OCI-LY3 (cell line): ENCODE data around the gene C1orf116.
A peak's percentile ranks its signal among the peaks of the same experiment; 100 is the strongest.

Experiments
- H2AFZ ChIP-seq: fragments of 200-600, 300-600 bp; shearing (Covaris generic); 2 replicates; pipeline ENCODE4 v1.6.0; 2014; ENCODE audit warnings: antibody characterized with exemption, low read depth, low read length
- H3K27ac ChIP-seq: fragments of 200-600, 300-600 bp; sonication (generic); 2 replicates; pipeline ENCODE4 v1.5.1; 2014; ENCODE audit warnings: mild to moderate bottlenecking, low read length, moderate library complexity, mixed read lengths
- H3K27me3 ChIP-seq: fragments of 200-600, 300-600 bp; sonication (generic); 2 replicates; pipeline ENCODE4 v1.6.1; 2014; ENCODE audit warnings: low read depth, low read length, mixed read lengths
- H3K36me3 ChIP-seq: fragments of 200-600, 300-600 bp; sonication (generic); replicated peaks from 2 replicates; pipeline ENCODE3; 2014; ENCODE audit warnings: low read depth, low read length, mixed read lengths
- H3K4me1 ChIP-seq: fragments of 300-600, 200-600 bp; sonication (generic); 2 replicates; pipeline ENCODE4 v1.6.1; 2014; ENCODE audit warnings: low read length, mixed read lengths
- H3K4me2 ChIP-seq: fragments of 200-600, 300-600 bp; sonication (generic); 2 replicates; pipeline ENCODE4 v1.6.1; 2014; ENCODE audit warnings: low read length, mixed read lengths
- H3K4me3 ChIP-seq: fragments of 300-600, 200-600 bp; sonication (generic); 2 replicates; pipeline ENCODE4 v1.5.1; 2014; ENCODE audit warnings: antibody characterized with exemption, mild to moderate bottlenecking, low read length, moderate library complexity
- H3K79me2 ChIP-seq: fragments of 300-600, 200-600 bp; shearing (Covaris generic); 2 replicates; pipeline ENCODE4 v1.6.1; 2014; ENCODE audit warnings: mild to moderate bottlenecking, low read length, mixed read lengths
- H3K9ac ChIP-seq: fragments of 300-600, 200-600 bp; shearing (Covaris generic); 2 replicates; pipeline ENCODE4 v1.6.0; 2014; ENCODE audit warnings: mild to moderate bottlenecking, low read length, moderate library complexity
- H3K9me3 ChIP-seq: fragments of 200-600, 300-600 bp; shearing (Covaris generic); 2 replicates; pipeline ENCODE4 v1.6.1; 2014; ENCODE audit warnings: low read length, mixed read lengths; ENCODE audit not compliant: insufficient read depth
- H4K20me1 ChIP-seq: fragments of 200-600, 300-600 bp; sonication (generic); 2 replicates; pipeline ENCODE4 v1.6.1; 2016; ENCODE audit warnings: low read length, mixed read lengths; ENCODE audit not compliant: insufficient read depth
- EZH2phosphoT487 ChIP-seq: fragments of 200-600 bp; shearing (Covaris generic); IDR thresholded peaks from 2 replicates; pipeline ENCODE4 v1.6.1; 2018; ENCODE audit warnings: antibody characterized with exemption, mixed run types, low read depth
- TF ChIP-seq, protein P1 (sequence below): fragments of 200-600, 300-600 bp; sonication (generic); IDR thresholded peaks from 2 replicates; pipeline ENCODE4 v1.5.1; 2014; ENCODE audit warnings: antibody characterized with exemption, low read length, low read depth

The C1orf116 gene

DNA sequence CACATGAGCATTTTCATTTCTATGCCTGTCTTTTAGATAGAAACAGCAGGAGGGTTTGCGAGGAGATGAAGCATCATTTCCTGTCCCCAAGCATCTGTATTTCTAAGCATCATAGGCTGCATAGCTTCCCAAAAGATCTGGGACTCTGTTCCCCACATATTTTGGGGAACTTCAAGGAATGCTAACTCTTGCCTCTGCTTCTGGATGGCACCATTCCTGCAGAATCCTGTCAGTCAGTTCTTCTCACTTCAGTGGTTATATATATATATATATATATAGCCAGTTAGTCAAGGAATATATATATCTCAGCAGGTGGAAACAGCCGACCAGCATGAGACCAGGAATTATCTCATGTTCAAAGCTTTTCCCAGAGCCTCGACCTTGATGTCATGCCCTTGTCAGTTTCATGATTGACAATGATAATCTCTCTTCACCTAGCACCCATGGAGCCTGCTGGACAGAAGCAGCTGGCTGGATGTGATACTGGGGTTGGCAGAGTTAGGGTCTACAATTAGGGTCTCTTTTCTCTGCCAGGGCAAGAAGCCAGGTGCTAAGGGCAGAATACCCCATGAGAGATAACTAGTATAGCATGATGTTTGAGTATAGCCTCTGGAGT lies 22.9 kb upstream of the C1orf116 start:
- Histone ChIP-seq H3K4me1 (peaks cover 39% of the 10 kb centered on the region), H3K4me2 (0 out of 2 replicates have a peak overlapping the region, but pooled peaks have one; percentile 72)

DNA sequence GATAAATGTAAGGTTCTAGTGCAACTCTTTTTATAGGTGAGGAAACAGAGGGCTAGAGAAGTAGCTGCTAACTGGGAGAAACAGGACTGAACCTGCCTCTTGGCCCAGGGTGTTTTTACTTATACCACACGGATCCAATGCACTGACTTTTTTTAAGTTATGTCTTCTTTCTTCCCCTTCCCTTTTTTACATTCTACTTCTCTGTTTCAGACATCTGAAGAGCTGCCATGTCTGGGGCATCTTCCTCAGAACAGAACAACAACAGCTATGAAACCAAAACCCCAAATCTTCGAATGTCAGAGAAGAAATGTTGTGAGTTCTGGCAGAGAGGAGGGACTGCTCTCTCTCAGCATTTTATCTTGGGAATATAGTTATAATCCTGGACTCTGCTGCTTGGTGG lies 21.9 kb upstream of the C1orf116 start:
- peak overlapping the region; percentile 5; the same call in 1 of the 2 replicates for H2AFZ ChIP-seq
- peak overlapping the region; percentile 71 for H3K27ac ChIP-seq
- H3K9me3 ChIP-seq: no peaks in the 10 kb centered on the region
- H3K4me1 ChIP-seq: peaks cover 42% of the 10 kb centered on the region
- peak overlapping the region; percentile 72 for H3K4me2 ChIP-seq
- H3K79me2 ChIP-seq: peaks cover 13% of the 10 kb centered on the region
- peak overlapping the region; percentile 21 for H3K9ac ChIP-seq
- 0 out of 2 replicates have a peak, but pooled peaks cover 2% of the 10 kb centered on the region for H4K20me1 ChIP-seq
- H3K36me3 ChIP-seq: peaks cover 3% of the 10 kb centered on the region
- H3K27me3 ChIP-seq: no peaks in the 10 kb centered on the region
- TF ChIP-seq, protein P1, sequence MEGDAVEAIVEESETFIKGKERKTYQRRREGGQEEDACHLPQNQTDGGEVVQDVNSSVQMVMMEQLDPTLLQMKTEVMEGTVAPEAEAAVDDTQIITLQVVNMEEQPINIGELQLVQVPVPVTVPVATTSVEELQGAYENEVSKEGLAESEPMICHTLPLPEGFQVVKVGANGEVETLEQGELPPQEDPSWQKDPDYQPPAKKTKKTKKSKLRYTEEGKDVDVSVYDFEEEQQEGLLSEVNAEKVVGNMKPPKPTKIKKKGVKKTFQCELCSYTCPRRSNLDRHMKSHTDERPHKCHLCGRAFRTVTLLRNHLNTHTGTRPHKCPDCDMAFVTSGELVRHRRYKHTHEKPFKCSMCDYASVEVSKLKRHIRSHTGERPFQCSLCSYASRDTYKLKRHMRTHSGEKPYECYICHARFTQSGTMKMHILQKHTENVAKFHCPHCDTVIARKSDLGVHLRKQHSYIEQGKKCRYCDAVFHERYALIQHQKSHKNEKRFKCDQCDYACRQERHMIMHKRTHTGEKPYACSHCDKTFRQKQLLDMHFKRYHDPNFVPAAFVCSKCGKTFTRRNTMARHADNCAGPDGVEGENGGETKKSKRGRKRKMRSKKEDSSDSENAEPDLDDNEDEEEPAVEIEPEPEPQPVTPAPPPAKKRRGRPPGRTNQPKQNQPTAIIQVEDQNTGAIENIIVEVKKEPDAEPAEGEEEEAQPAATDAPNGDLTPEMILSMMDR: no peak
- TF ChIP-seq EZH2phosphoT487: no peak
- peak overlapping the region; percentile 41 for H3K4me3 ChIP-seq

More for the DNA sequence above, 22.9 kb upstream of the C1orf116 start:
- H3K9ac ChIP-seq: no peak overlapping the region
- no peaks in the 10 kb centered on the region for H3K27me3 ChIP-seq
- no peaks in the 10 kb centered on the region for H4K20me1 ChIP-seq
- H3K9me3 ChIP-seq: no peaks in the 10 kb centered on the region
- H2AFZ ChIP-seq: no peak overlapping the region
- H3K36me3 ChIP-seq: peaks cover 3% of the 10 kb centered on the region
- H3K79me2 ChIP-seq: peaks cover 3% of the 10 kb centered on the region
- no peak for TF ChIP-seq EZH2phosphoT487
- TF ChIP-seq, protein P1: no peak
- no peak overlapping the region for H3K4me3 ChIP-seq
- no peak overlapping the region; the same call in 1 of the 2 replicates for H3K27ac ChIP-seq

DNA sequence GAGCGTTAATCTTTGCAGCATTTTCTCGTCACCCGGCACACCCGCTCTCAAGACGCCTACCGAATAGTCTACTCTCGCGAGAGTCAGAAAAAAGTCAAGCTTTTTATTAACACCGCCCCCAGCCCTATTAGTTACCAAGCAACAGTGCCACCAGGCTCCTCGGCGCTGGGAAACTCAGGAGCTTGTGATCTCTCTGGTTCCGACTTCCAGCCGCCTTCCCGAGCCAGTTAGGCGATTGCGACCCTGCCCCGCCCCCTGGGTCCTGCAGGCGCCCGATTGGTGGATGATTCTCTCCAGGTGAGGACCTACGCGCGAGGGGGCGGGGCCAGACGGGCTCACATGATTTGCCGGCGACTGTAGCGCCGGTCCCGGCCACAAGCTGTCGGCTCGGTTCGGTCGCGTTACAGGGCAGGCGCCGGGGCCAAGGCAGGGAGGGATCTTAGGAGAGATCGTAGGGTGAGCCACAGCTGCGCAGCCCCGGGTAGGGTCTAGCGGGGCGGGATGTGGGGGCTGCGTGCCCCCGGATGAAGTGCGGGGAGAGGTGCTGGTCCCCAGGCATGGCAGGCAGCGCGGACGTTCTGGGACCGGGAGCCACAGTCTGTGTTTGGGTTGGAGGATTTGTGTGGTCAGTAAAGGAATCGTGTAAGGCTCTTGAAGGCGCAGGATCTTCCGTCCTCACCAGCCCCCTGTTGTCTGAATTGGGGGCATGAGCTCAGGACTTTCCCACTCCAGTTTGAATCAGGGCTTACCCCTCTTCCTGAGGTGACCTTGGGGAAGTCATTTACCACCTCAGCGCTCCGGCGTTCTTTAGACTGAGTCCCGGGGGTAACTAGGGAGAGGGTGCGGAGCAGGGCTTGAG lies 20.6 kb upstream of the C1orf116 start, which contains the start of gene PFKFB2:
PFKFB2 (plus strand) TSS at position 365 of the 859 bp plus-strand sequence. CDS start 1,443 bp downstream, outside the sequence.
- peaks cover 13% of the 10 kb centered on the region for H3K36me3 ChIP-seq
- H3K4me2 ChIP-seq: peak within 1 kb of the TSS; percentile 81
- 0 out of 2 replicates have a peak, but pooled peaks cover 5% of the 10 kb centered on the region for H4K20me1 ChIP-seq
- peak within 1 kb of the TSS; percentile 71 for H3K9ac ChIP-seq
- H3K9me3 ChIP-seq: no peaks in the 10 kb centered on the region
- peak within 1 kb of the TSS; percentile 95 for H2AFZ ChIP-seq
- TF ChIP-seq EZH2phosphoT487: no peak
- TF ChIP-seq, protein P1: no peak
- H3K79me2 ChIP-seq: peaks cover 22% of the 10 kb centered on the region
- H3K27me3 ChIP-seq: no peaks in the 10 kb centered on the region
- H3K4me3 ChIP-seq: peak within 1 kb of the TSS; percentile 87
- H3K4me1 ChIP-seq: peaks cover 45% of the 10 kb centered on the region
- peak within 1 kb of the TSS; percentile 71 for H3K27ac ChIP-seq
